Chondrocyte (in vitro differentiated cells): ENCODE data around the gene CRYBG2. TPM values are rescaled to one million over a fixed set of nuclear protein-coding genes. Genes with fewer than 3 reads are reported as not detected.

ENCODE experiments used
- DNase-seq: peaks from one replicate; pipeline ENCODE4 v3.0.0; 2021; ENCODE audit warnings: mixed read lengths, low spot score
- H3K27ac Mint-ChIP-seq: one replicate; pipeline ENCODE4 v1.8.0; 2021; ENCODE audit warnings: mild to moderate bottlenecking, moderate library complexity, mixed read lengths; ENCODE audit not compliant: unreplicated experiment
- H3K27me3 Mint-ChIP-seq: 2 replicates; pipeline ENCODE4 v1.8.0; 2021; ENCODE audit warnings: low read depth, mixed read lengths
- H3K36me3 Mint-ChIP-seq: 2 replicates; pipeline ENCODE4 v1.8.0; 2021; ENCODE audit warnings: low read depth, mixed read lengths
- H3K4me1 Mint-ChIP-seq: 2 replicates; pipeline ENCODE4 v1.8.0; 2021; ENCODE audit warnings: low read depth, mild to moderate bottlenecking, mixed read lengths
- H3K4me3 Mint-ChIP-seq: one replicate; pipeline ENCODE4 v1.8.0; 2021; ENCODE audit warnings: mild to moderate bottlenecking, moderate library complexity, mixed read lengths; ENCODE audit not compliant: unreplicated experiment
- H3K9me3 Mint-ChIP-seq: 2 replicates; pipeline ENCODE4 v1.8.0; 2021; ENCODE audit warnings: low read depth, mixed read lengths
- total RNA-seq: library from RNA; stranded (reverse); gene quantifications from 3 replicates; pipeline ENCODE4 v1.2.1, GENCODE V29; 2021
- TF ChIP-seq, protein P1 (sequence below): fragments of 200-600 bp; sonication (generic); IDR thresholded peaks from 2 replicates; pipeline ENCODE4 v1.5.0; 2021; ENCODE audit warnings: antibody characterized with exemption, mild to moderate bottlenecking, moderate library complexity

Gene CRYBG2
- total RNA-seq, 1 donor from 2014 or later = not detected

DNA sequence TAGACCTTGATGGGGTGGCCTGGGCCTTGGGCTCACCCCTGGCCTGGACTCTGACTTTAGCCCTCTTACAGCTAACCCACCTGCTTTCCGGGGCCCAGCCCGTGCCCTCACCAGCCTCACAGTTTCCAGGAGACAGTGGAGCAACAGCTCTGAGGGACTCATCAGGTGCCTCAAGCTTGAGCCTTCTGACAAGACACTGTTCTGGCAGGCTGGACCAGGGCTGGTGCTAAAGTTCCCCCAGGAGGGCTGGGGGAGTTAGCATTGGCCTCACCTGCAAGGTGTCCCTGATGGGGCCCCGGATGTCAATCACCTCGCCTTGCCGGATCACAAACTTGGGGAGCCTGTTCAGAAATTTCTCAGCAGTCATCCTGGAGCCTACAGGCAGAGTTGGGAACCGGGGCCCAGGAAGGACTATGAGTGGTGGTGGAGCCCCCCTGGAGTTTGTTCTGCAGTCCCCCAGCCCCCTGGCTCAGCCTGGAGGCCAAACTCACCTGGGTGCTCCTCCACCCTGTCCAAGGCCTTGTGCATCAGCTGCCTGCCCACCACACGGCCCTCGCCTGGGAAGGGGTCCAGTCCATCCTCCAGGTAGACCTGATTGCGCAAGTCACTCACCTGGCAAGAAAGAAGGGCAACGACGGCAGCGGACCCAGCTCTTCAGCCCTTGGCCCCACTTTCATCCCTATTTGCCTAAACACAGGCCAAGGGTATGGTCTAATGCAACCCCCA, 69.9 kb downstream of the CRYBG2 start:
- Mint-ChIP-seq H3K4me3 (no peak overlapping the region), H3K27ac (peak overlapping the region; percentile 97), H3K27me3 (no peaks in the 10 kb centered on the region), H3K36me3 (peaks cover 5% of the 10 kb centered on the region), H3K4me1 (peaks cover 63% of the 10 kb centered on the region), H3K9me3 (no peaks in the 10 kb centered on the region)
- TF ChIP-seq, protein P1, sequence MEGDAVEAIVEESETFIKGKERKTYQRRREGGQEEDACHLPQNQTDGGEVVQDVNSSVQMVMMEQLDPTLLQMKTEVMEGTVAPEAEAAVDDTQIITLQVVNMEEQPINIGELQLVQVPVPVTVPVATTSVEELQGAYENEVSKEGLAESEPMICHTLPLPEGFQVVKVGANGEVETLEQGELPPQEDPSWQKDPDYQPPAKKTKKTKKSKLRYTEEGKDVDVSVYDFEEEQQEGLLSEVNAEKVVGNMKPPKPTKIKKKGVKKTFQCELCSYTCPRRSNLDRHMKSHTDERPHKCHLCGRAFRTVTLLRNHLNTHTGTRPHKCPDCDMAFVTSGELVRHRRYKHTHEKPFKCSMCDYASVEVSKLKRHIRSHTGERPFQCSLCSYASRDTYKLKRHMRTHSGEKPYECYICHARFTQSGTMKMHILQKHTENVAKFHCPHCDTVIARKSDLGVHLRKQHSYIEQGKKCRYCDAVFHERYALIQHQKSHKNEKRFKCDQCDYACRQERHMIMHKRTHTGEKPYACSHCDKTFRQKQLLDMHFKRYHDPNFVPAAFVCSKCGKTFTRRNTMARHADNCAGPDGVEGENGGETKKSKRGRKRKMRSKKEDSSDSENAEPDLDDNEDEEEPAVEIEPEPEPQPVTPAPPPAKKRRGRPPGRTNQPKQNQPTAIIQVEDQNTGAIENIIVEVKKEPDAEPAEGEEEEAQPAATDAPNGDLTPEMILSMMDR = no peak
- no peak for DNase-seq

DNA sequence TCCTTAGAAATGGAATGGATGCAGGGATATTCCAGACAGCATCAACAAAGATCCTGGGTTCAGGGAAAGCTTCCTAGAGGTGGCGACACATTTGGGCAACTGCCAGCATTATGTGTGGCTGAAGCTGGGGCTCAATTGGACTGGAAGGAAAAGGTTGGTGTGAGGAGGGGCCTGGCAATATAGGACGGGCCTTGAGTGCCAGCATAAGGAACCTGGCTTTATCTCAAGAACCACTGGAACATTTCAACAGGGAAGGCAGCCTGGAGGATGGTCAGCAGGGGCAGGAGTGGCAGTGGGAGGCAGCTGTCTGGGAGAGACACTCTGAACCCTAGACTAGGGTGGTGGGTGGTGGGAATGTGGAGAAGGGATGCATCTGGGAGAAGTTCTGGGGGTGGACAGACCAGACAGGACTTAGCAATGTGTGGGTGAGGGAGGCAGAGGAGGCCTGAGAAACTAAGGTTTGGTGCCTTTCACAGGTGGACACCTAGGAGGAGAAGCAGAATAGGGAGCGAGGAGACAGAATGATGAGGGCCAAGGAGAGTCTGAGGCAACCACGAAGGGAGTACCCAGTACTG, 70.6 kb downstream of the CRYBG2 start:
- DNase-seq = no peak
- peak overlapping the region; percentile 52 for H3K27ac Mint-ChIP-seq
- TF ChIP-seq, protein P1 = no peak
- no peaks in the 10 kb centered on the region for H3K27me3 Mint-ChIP-seq
- peaks cover 69% of the 10 kb centered on the region for H3K4me1 Mint-ChIP-seq
- H3K36me3 Mint-ChIP-seq = peaks cover 5% of the 10 kb centered on the region
- H3K4me3 Mint-ChIP-seq = no peak overlapping the region
- no peaks in the 10 kb centered on the region for H3K9me3 Mint-ChIP-seq

DNA sequence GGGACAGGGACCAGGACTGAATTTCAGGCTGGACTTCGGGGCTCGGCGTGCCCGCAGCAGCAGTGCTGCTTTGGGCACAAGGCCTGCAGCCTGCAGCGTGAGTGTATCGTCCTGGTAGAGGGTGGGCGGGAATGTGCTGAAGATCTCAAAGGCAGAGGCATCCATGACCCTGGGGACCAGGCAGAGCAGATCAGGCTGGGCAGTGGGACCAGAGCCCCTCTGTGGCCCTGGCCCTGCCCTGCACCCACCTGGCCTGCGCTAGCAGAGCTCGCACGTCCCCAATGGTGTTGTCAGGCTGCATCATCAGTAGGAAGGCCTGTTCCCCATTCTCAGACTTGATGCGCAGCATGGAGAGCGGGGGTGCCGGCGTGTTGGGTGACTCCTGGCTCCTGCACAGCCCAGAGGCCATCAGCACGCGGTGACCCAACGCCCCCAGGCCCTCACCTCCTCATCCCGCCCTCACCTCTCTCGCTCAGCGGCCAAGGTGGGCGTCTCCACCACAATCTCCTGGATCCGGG, 71.5 kb downstream of the CRYBG2 start:
- Mint-ChIP-seq H3K9me3 (no peaks in the 10 kb centered on the region), H3K27ac (no peak overlapping the region), H3K27me3 (no peaks in the 10 kb centered on the region), H3K4me1 (peaks cover 75% of the 10 kb centered on the region), H3K4me3 (no peak overlapping the region), H3K36me3 (peaks cover 5% of the 10 kb centered on the region)
- DNase-seq = no peak
- TF ChIP-seq, protein P1 = no peak

DNA sequence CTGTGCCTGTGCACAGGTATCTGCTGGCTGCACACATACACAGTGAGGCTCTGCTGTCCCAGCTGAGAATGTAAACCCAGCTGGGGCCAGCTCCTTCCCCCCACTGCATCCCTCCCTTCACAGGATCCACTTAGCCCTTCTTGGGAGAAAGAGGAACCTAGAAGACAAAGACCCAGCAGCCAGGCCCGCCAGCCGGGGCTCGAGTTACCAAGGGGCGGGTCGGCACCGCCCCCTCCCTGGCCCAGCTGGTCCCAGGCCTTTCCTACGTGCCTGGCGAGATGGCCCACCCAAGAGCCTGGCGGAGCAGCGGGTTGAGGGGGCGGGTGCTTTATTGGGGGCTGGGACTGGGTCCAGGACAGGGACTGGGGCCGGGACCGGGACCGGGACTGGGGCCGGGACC, 72.0 kb downstream of the CRYBG2 start:
- Mint-ChIP-seq H3K9me3 (no peaks in the 10 kb centered on the region), H3K36me3 (peaks cover 5% of the 10 kb centered on the region), H3K4me1 (peaks cover 75% of the 10 kb centered on the region), H3K27me3 (no peaks in the 10 kb centered on the region), H3K27ac (no peak overlapping the region), H3K4me3 (peak overlapping the region; percentile 85)
- no peak for DNase-seq
- TF ChIP-seq, protein P1 = no peak

DNA sequence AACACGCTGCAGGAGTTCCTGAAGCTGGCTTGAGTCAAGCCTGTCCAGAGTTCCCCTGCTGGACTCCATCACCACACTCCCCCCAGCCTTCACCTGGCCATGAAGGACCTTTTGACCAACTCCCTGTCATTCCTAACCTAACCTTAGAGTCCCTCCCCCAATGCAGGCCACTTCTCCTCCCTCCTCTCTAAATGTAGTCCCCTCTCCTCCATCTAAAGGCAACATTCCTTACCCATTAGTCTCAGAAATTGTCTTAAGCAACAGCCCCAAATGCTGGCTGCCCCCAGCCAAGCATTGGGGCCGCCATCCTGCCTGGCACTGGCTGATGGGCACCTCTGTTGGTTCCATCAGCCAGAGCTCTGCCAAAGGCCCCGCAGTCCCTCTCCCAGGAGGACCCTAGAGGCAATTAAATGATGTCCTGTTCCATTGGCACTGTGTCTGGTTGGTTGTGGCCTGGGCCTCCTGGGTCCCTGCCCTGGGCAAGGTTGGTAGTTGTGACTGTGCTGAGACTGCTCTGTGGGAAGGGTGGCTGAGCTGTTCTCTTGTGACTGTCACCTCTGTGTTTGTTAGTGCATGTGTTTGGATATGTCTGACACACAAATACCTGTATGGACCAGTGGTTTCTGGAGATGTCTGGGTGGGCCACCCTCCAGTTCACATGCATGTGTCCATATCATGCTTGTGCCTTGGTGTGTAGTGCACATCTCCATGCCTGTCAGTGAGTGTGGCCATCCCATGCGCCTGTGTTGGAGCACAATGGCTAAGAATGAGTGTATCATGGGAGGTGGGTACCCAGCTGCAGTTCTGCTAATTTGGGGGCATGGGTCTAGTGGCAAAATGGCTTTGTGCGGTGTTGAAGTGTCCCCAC, 72.6 kb downstream of the CRYBG2 start:
- no peaks in the 10 kb centered on the region for H3K27me3 Mint-ChIP-seq
- no peaks in the 10 kb centered on the region for H3K9me3 Mint-ChIP-seq
- H3K4me1 Mint-ChIP-seq = peaks cover 80% of the 10 kb centered on the region
- H3K4me3 Mint-ChIP-seq = peak overlapping the region; percentile 85
- TF ChIP-seq, protein P1 = no peak
- peak overlapping the region; percentile 75 for H3K27ac Mint-ChIP-seq
- no peak for DNase-seq
- H3K36me3 Mint-ChIP-seq = peaks cover 7% of the 10 kb centered on the region
